CD4-positive, alpha-beta T cell (primary cell): ENCODE results near the gene CD63. TPM values are rescaled to one million over a fixed set of nuclear protein-coding genes. Genes with fewer than 3 reads are reported as not detected.

Source experiments
- ATAC-seq: fragments of 200-7000 bp; cut with Tn5 transposase; one replicate; pipeline ENCODE4 v1.10.0; 2022; ENCODE audit warnings: mild to moderate bottlenecking; ENCODE audit not compliant: poor library complexity
- CTCF ChIA-PET: fragments of 350-600 bp; sonication (Branson Sonifier 250); formaldehyde crosslinking; loops from one replicate; lab custom pipeline; 2021; ENCODE audit warnings: antibody characterized with exemption, inconsistent platforms; lab: Charles Lee
- POLR2A ChIA-PET: fragments of 350-600 bp; sonication (Branson Sonifier 250); formaldehyde crosslinking; loops from one replicate; lab custom pipeline; 2021; ENCODE audit warnings: antibody characterized with exemption, inconsistent platforms; lab: Charles Lee
- DNase-seq, 14 experiments: peaks; one replicate each; pipeline ENCODE4 v3.0.0-alpha.2; 2013 to 2020; ENCODE audit warnings: mixed read lengths in 2 of 14
- H3K27ac ChIP-seq, 2 donors: one replicate each; pipeline versions ENCODE4 v1.5.1 to v1.7.0; 2013; ENCODE audit warnings: low read length in 2 of 2, low read depth in 1 of 2, mild to moderate bottlenecking in 1 of 2
- H3K27me3 ChIP-seq, 2 experiments: 1 replicate in 1 of 2; 2 replicates in 1 of 2; pipeline versions ENCODE4 v1.6.1 to v1.7.0; 2013; ENCODE audit warnings: low read length in 2 of 2, control low read depth in 1 of 2, mild to moderate bottlenecking in 1 of 2, moderate library complexity in 1 of 2; ENCODE audit not compliant: insufficient read depth in 2 of 2, control insufficient read depth in 1 of 2
- H3K36me3 ChIP-seq: one replicate; pipeline ENCODE4 v1.6.1; 2013; ENCODE audit warnings: low read length, control low read depth; ENCODE audit not compliant: insufficient read depth
- H3K4me1 ChIP-seq: one replicate; pipeline ENCODE4 v1.6.1; 2013; ENCODE audit warnings: low read length, control low read depth; ENCODE audit not compliant: insufficient read depth
- H3K4me3 ChIP-seq: one replicate; pipeline ENCODE4 v1.5.1; 2013; ENCODE audit warnings: mild to moderate bottlenecking, low read length, moderate library complexity
- H3K9me3 ChIP-seq, 2 experiments: 1 replicate in 1 of 2; 2 replicates in 1 of 2; pipeline versions ENCODE4 v1.6.1 to v1.7.0; 2013; ENCODE audit warnings: low read length in 2 of 2, mild to moderate bottlenecking in 2 of 2, control low read depth in 1 of 2, moderate library complexity in 1 of 2; ENCODE audit not compliant: control insufficient read depth in 1 of 2, insufficient read depth in 1 of 2
- H3K27ac Mint-ChIP-seq: one replicate; pipeline ENCODE4 v1.8.0; 2020; ENCODE audit warnings: mixed read lengths
- H3K27me3 Mint-ChIP-seq: one replicate; pipeline ENCODE4 v1.8.0; 2021; ENCODE audit warnings: mixed read lengths
- H3K36me3 Mint-ChIP-seq: one replicate; pipeline ENCODE4 v1.8.0; 2021; ENCODE audit warnings: low read depth, mixed read lengths
- H3K4me1 Mint-ChIP-seq: one replicate; pipeline ENCODE4 v1.8.0; 2021; ENCODE audit warnings: low read depth, mixed read lengths
- H3K4me3 Mint-ChIP-seq: one replicate; pipeline ENCODE4 v1.8.0; 2020; ENCODE audit warnings: mild to moderate bottlenecking, mixed read lengths
- H3K9me3 Mint-ChIP-seq: one replicate; pipeline ENCODE4 v1.8.0; 2020; ENCODE audit warnings: mixed read lengths
- CTCF ChIP-seq: fragments of 200-600 bp; IDR thresholded peaks from one replicate; pipeline ENCODE4 v1.8.0; 2022; ENCODE audit warnings: antibody characterized with exemption, mild to moderate bottlenecking
- intact Hi-C, 2 experiments: fragments of 100-400 bp; cut with DNase I in 1 of 2; cut with micrococcal nuclease in 1 of 2; formaldehyde crosslinking; loops; one replicate each; pipeline versions ENCODE4 v1.15.1 to v1.9.0; 2023 to 2025; cut with DNase I, micrococcal nuclease
- total RNA-seq, 174 experiments: library from RNA in 2 of 174; stranded (reverse) in 2 of 174; gene quantifications; one replicate each; pipeline ENCODE4 v1.2.3 and lab custom pipeline; 2021 to 2026

Gene CD63
- total RNA-seq, 2 experiments from 2014 or later, result 34.0 to 36.4 TPM

GRCh38 chr12:55724940-55725309 lies 3.9 kb downstream of the CD63 start:
- Mint-ChIP-seq H3K9me3 (no peaks in the 10 kb centered on the region), H3K36me3 (peaks cover 18% of the 10 kb centered on the region), H3K4me3 (peak overlapping the region; percentile 80), H3K4me1 (peaks cover 38% of the 10 kb centered on the region), H3K27me3 (no peaks in the 10 kb centered on the region), H3K27ac (peak overlapping the region; percentile 34)
- peak overlapping the region in 1 of 2 donors; percentile 1 for H3K27ac ChIP-seq
- no peak for TF ChIP-seq CTCF
- no peak overlapping the region for H3K4me3 ChIP-seq
- CTCF ChIA-PET, result interaction anchor here (0.5 to 2.1 kb wide), 10 partner anchors 8 to 376 kb away, joined by 3 to 46 read pairs (median 4); partner anchors contain the start of gene BLOC1S1
- POLR2A ChIA-PET, result interaction anchor here (0.7 to 2.3 kb wide), 5 partner anchors 9 to 72 kb away, joined by 3 to 19 read pairs (median 4); partner anchors contain the start of gene BLOC1S1
- H3K36me3 ChIP-seq, result peaks cover 10% of the 10 kb centered on the region
- intact Hi-C loops, result loop anchor here in 1 of 2 experiments (1.0 kb wide), 1 partner anchor 13 kb away; no protein-coding TSS in a partner anchor
- ATAC-seq, result no peak
- H3K9me3 ChIP-seq, result no peaks in the 10 kb centered on the region
- peaks cover 46% of the 10 kb centered on the region for H3K4me1 ChIP-seq
- no peak for DNase-seq
- H3K27me3 ChIP-seq, result no peaks in the 10 kb centered on the region

GRCh38 chr12:55724226-55724939 lies 4.4 kb downstream of the CD63 start:
- Mint-ChIP-seq H3K27me3 (no peaks in the 10 kb centered on the region), H3K4me3 (peak overlapping the region; percentile 80), H3K9me3 (no peaks in the 10 kb centered on the region), H3K4me1 (peaks cover 33% of the 10 kb centered on the region), H3K36me3 (peaks cover 18% of the 10 kb centered on the region), H3K27ac (peak overlapping the region; percentile 34)
- Histone ChIP-seq H3K4me3 (no peak overlapping the region), H3K27me3 (no peaks in the 10 kb centered on the region), H3K4me1 (peaks cover 46% of the 10 kb centered on the region), H3K9me3 (no peaks in the 10 kb centered on the region), H3K36me3 (peaks cover 16% of the 10 kb centered on the region), H3K27ac (peak overlapping the region in 1 of 2 donors; percentile 1)
- ATAC-seq (peak; percentile 73), DNase-seq (peak; percentile 55 to 82 (median 63))
- ChIA-PET POLR2A (interaction anchor here (0.5 to 2.3 kb wide), 6 partner anchors 9 to 72 kb away, joined by 3 to 19 read pairs (median 4); partner anchors contain the start of gene BLOC1S1), CTCF (interaction anchor here (0.5 to 2.1 kb wide), 10 partner anchors 9 to 376 kb away, joined by 3 to 46 read pairs (median 4); partner anchors contain the start of gene BLOC1S1)
- TF ChIP-seq CTCF, result peak; percentile 66
- intact Hi-C loops, result loop anchor here in 1 of 2 experiments (1.0 kb wide), 1 partner anchor 14 kb away; no protein-coding TSS in a partner anchor

GRCh38 chr12:55723516-55724225 lies 5.1 kb downstream of the CD63 start:
- no peaks in the 10 kb centered on the region for H3K27me3 Mint-ChIP-seq
- peaks cover 18% of the 10 kb centered on the region for H3K36me3 Mint-ChIP-seq
- H3K27ac ChIP-seq, result no peak overlapping the region
- CTCF ChIA-PET, result interaction anchor here (1.8 to 2.0 kb wide), 2 partner anchors 14 to 15 kb away, joined by 5 to 7 read pairs; no protein-coding TSS in a partner anchor
- TF ChIP-seq CTCF, result no peak
- H3K36me3 ChIP-seq, result peaks cover 21% of the 10 kb centered on the region
- H3K27me3 ChIP-seq, result no peaks in the 10 kb centered on the region
- no peak for DNase-seq
- H3K4me3 ChIP-seq, result no peak overlapping the region
- ATAC-seq, result no peak
- POLR2A ChIA-PET, result interaction anchor here (2.3 kb wide), 1 partner anchor 15 kb away, joined by 19 read pairs; no protein-coding TSS in a partner anchor
- H3K4me1 ChIP-seq, result peaks cover 43% of the 10 kb centered on the region
- intact Hi-C loops, result loop anchor here in 1 of 2 experiments (1.0 kb wide), 1 partner anchor 15 kb away; no protein-coding TSS in a partner anchor
- H3K4me1 Mint-ChIP-seq, result peaks cover 30% of the 10 kb centered on the region
- H3K27ac Mint-ChIP-seq, result no peak overlapping the region
- no peaks in the 10 kb centered on the region for H3K9me3 Mint-ChIP-seq
- no peak overlapping the region for H3K4me3 Mint-ChIP-seq
- no peaks in the 10 kb centered on the region for H3K9me3 ChIP-seq
